Glutamatergic neuron (in vitro differentiated cells): ENCODE data around the gene ECHDC1. TPM values are rescaled to one million over a fixed set of nuclear protein-coding genes. Genes with fewer than 3 reads are reported as not detected.

ENCODE experiments used
- DNase-seq: peaks from one replicate; pipeline ENCODE4 v3.0.0; 2022
- H3K27ac Mint-ChIP-seq: one replicate; pipeline ENCODE4 v1.8.0; 2020; ENCODE audit warnings: mild to moderate bottlenecking, mixed read lengths, inconsistent platforms; ENCODE audit not compliant: unreplicated experiment
- H3K27me3 Mint-ChIP-seq: one replicate; pipeline ENCODE4 v1.8.0; 2020; ENCODE audit warnings: mild to moderate bottlenecking, moderate library complexity, mixed read lengths, inconsistent platforms; ENCODE audit not compliant: unreplicated experiment
- H3K36me3 Mint-ChIP-seq: one replicate; pipeline ENCODE4 v1.8.0; 2020; ENCODE audit warnings: mild to moderate bottlenecking, mixed read lengths, inconsistent platforms; ENCODE audit not compliant: unreplicated experiment
- H3K4me1 Mint-ChIP-seq: one replicate; pipeline ENCODE4 v1.8.0; 2020; ENCODE audit warnings: mild to moderate bottlenecking, low read depth, mixed read lengths, inconsistent platforms; ENCODE audit not compliant: unreplicated experiment
- H3K4me3 Mint-ChIP-seq: one replicate; pipeline ENCODE4 v1.8.0; 2020; ENCODE audit warnings: mild to moderate bottlenecking, mixed read lengths, inconsistent platforms; ENCODE audit not compliant: unreplicated experiment
- H3K9me3 Mint-ChIP-seq: one replicate; pipeline ENCODE4 v1.8.0; 2020; ENCODE audit warnings: mild to moderate bottlenecking, moderate library complexity, mixed read lengths, inconsistent platforms; ENCODE audit not compliant: unreplicated experiment
- total RNA-seq: library from RNA; stranded (reverse); fragmentation: NEBNext Ultra II Directional; extraction: Animal tissue kit (Norgen Biotek cat#: 25700); gene quantifications from one replicate; pipeline ENCODE4 v1.2.1, GENCODE V29; 2021; ENCODE audit not compliant: unreplicated experiment
- TF ChIP-seq, protein P1 (sequence below): fragments of 200-600 bp; sonication (generic); IDR thresholded peaks from one replicate; pipeline ENCODE4 v1.5.0; 2021; ENCODE audit not compliant: partially characterized antibody, unreplicated experiment

ECHDC1 gene
- total RNA-seq, 1 donor from 2014 or later, result 38.4 TPM

GRCh38 chr6:127247114-127248096 is 96.0 kb downstream of the ECHDC1 start:
- no peaks in the 10 kb centered on the region for H3K27me3 Mint-ChIP-seq
- no peaks in the 10 kb centered on the region for H3K4me1 Mint-ChIP-seq

GRCh38 chr6:127243501-127243900 is 99.9 kb downstream of the ECHDC1 start:
- Mint-ChIP-seq H3K27me3 (no peaks in the 10 kb centered on the region), H3K27ac (no peak overlapping the region), H3K36me3 (no peaks in the 10 kb centered on the region), H3K4me3 (no peak overlapping the region), H3K4me1 (no peaks in the 10 kb centered on the region), H3K9me3 (no peaks in the 10 kb centered on the region)
- TF ChIP-seq, protein P1, sequence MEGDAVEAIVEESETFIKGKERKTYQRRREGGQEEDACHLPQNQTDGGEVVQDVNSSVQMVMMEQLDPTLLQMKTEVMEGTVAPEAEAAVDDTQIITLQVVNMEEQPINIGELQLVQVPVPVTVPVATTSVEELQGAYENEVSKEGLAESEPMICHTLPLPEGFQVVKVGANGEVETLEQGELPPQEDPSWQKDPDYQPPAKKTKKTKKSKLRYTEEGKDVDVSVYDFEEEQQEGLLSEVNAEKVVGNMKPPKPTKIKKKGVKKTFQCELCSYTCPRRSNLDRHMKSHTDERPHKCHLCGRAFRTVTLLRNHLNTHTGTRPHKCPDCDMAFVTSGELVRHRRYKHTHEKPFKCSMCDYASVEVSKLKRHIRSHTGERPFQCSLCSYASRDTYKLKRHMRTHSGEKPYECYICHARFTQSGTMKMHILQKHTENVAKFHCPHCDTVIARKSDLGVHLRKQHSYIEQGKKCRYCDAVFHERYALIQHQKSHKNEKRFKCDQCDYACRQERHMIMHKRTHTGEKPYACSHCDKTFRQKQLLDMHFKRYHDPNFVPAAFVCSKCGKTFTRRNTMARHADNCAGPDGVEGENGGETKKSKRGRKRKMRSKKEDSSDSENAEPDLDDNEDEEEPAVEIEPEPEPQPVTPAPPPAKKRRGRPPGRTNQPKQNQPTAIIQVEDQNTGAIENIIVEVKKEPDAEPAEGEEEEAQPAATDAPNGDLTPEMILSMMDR, result no peak
- no peak for DNase-seq

More at GRCh38 chr6:127247114-127248096, 96.0 kb downstream of the ECHDC1 start:
- Mint-ChIP-seq H3K27ac (no peak overlapping the region), H3K9me3 (no peaks in the 10 kb centered on the region), H3K4me3 (no peak overlapping the region), H3K36me3 (no peaks in the 10 kb centered on the region)
- TF ChIP-seq, protein P1, result no peak
- no peak for DNase-seq

Other genes starting within 250 kb of the ECHDC1 start
- gene RSPO3, start 224.9 kb downstream of the ECHDC1 start, total RNA-seq, result not detected
- gene RNF146, start 76.7 kb downstream of the ECHDC1 start, total RNA-seq, result 71.1 TPM
- 110 TPM for gene KIAA0408, start 115.8 kb upstream of the ECHDC1 start, total RNA-seq
- not detected for gene C6orf58, start 233.6 kb upstream of the ECHDC1 start, total RNA-seq